PFSK-1 (cell line): ENCODE measurements around the gene CLIP1.

Experiments
- FOXP2 ChIP-seq: optimal IDR thresholded peaks from 2 replicates; pipeline ENCODE3; 2011; ENCODE audit warnings: borderline replicate concordance, control low read depth, inconsistent platforms; ENCODE audit not compliant: insufficient read depth; ENCODE audit errors: extremely low read length, extremely low read depth
- POLR2AphosphoS5 ChIP-seq: IDR thresholded peaks from 2 replicates; pipeline ENCODE4 v1.6.1; 2012; ENCODE audit warnings: low read depth, mild to moderate bottlenecking, control low read depth, low read length, moderate library complexity
- SIN3A ChIP-seq: IDR thresholded peaks from 2 replicates; pipeline ENCODE4 v1.6.1; 2012; ENCODE audit warnings: mild to moderate bottlenecking, low read length, moderate library complexity, borderline replicate concordance; ENCODE audit not compliant: insufficient read depth
- TAF1 ChIP-seq: IDR thresholded peaks from 2 replicates; pipeline ENCODE4 v1.6.1; 2012; ENCODE audit warnings: low read length, control low read depth, borderline replicate concordance; ENCODE audit not compliant: insufficient read depth
- TF ChIP-seq, protein P1 (sequence below), 2 experiments: IDR thresholded peaks; 2 replicates each; pipeline versions ENCODE4 v1.6.1 to v1.8.0; 2011 to 2012; ENCODE audit warnings: low read depth in 2 of 2, low read length in 2 of 2, control low read depth in 1 of 2, inconsistent platforms in 1 of 2, mild to moderate bottlenecking in 1 of 2, moderate library complexity in 1 of 2; ENCODE audit not compliant: insufficient read depth in 1 of 2

DNA sequence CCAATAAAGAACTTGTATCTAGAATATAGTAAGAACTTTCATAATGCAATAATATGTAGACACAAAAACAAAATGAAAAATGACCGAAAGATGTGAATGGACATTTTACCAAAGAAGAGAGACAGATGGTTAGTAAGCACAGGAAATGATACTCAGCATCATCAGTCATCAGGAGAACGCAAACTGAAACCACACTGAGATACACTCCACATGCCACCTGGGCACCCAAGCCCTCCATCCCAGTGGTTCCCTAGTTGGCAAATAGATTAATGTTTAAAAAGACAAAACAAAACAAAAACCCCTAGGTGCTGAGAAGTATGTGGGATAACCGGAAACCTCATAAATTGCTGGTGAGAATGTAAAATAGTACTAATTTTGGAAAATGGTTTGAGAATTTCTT is 129.4 kb downstream of the CLIP1 start:
- TF ChIP-seq SIN3A = no peak
- TF ChIP-seq, protein P1, sequence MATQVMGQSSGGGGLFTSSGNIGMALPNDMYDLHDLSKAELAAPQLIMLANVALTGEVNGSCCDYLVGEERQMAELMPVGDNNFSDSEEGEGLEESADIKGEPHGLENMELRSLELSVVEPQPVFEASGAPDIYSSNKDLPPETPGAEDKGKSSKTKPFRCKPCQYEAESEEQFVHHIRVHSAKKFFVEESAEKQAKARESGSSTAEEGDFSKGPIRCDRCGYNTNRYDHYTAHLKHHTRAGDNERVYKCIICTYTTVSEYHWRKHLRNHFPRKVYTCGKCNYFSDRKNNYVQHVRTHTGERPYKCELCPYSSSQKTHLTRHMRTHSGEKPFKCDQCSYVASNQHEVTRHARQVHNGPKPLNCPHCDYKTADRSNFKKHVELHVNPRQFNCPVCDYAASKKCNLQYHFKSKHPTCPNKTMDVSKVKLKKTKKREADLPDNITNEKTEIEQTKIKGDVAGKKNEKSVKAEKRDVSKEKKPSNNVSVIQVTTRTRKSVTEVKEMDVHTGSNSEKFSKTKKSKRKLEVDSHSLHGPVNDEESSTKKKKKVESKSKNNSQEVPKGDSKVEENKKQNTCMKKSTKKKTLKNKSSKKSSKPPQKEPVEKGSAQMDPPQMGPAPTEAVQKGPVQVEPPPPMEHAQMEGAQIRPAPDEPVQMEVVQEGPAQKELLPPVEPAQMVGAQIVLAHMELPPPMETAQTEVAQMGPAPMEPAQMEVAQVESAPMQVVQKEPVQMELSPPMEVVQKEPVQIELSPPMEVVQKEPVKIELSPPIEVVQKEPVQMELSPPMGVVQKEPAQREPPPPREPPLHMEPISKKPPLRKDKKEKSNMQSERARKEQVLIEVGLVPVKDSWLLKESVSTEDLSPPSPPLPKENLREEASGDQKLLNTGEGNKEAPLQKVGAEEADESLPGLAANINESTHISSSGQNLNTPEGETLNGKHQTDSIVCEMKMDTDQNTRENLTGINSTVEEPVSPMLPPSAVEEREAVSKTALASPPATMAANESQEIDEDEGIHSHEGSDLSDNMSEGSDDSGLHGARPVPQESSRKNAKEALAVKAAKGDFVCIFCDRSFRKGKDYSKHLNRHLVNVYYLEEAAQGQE (IDR thresholded peaks at IDR 0.05; ENCODE audit: insufficient read depth in 1 of 2, low read depth in 2 of 2, low read length in 2 of 2) = no peak
- TF ChIP-seq POLR2AphosphoS5 = no peak
- no peak for TF ChIP-seq TAF1
- no peak for TF ChIP-seq FOXP2
